PC-9 (cell line): Measurements from ENCODE around the gene PLXDC2.

Experiments
- CTCF ChIP-seq: fragments of 200-600 bp; sonication (generic); conservative IDR thresholded peaks from 2 replicates; pipeline ENCODE4 v1.6.1; 2017; ENCODE audit warnings: mixed run types, antibody characterized with exemption, mild to moderate bottlenecking, moderate library complexity
- EZH2 ChIP-seq: fragments of 200-600 bp; sonication (generic); IDR thresholded peaks from 2 replicates; pipeline ENCODE4 v1.8.0; 2017; ENCODE audit warnings: antibody characterized with exemption, low read depth

- TF ChIP-seq CTCF (no peak), EZH2 (no peak)
These were observed 249.6 kb downstream of the PLXDC2 start for GRCh38 chr10:20065814-20066213.
